ENCODE data around the gene STXBP5. TPM values are rescaled to one million over a fixed set of nuclear protein-coding genes. Genes with fewer than 3 reads are reported as not detected.

The STXBP5 gene
- polyA plus RNA-seq, 2 of the 4 experiments (the other 2 are of a cell fraction), result 10.8 to 17.8 TPM

DNA sequence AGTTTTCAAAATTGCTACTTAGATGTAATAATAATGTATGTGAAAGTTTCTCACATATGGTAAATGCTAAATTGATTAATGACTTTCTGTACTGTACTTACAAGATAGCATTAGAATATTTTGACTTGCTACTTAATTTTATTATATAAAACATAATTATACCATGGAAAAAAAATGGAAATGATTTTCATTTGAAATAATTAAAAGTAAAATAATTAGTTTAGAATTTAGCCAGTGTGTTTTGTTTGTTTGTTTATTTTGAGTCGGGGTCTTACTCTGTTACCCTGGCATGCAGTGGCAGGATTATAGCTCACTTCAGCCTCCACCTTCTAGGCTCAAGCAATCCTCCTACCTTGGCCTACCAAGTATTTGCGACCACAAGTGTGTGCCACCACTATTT is 7.1 kb downstream of the STXBP5 start (continued):
- TF ChIP-seq CHD4 (IDR thresholded peaks at IDR 0.05; ENCODE audit: borderline replicate concordance), result no peak
- TF ChIP-seq GATA3 (IDR thresholded peaks at IDR 0.05; ENCODE audit: borderline replicate concordance), result no peak

- POLR2A ChIA-PET, result no interaction called here
- FAIRE-seq (no peak), DNase-seq (ENCODE audit: low read depth in 1 of 2, low spot score in 1 of 2) (no peak), ATAC-seq (no peak)
- TF ChIP-seq, protein P1, sequence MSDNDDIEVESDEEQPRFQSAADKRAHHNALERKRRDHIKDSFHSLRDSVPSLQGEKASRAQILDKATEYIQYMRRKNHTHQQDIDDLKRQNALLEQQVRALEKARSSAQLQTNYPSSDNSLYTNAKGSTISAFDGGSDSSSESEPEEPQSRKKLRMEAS (IDR thresholded peaks at IDR 0.05), result no peak
- no peak for TF ChIP-seq ESRRA (IDR thresholded peaks at IDR 0.05; ENCODE audit: borderline replicate concordance, low read length)
- peak; percentile 67 for TF ChIP-seq MAFK (IDR thresholded peaks at IDR 0.05; ENCODE audit: partially characterized antibody)
- Histone ChIP-seq H3K4me3 (no peak overlapping the region), H3K4me1 (peaks cover 25% of the 10 kb centered on the region; the same call in 2 of the 3 replicates), H3K4me2 (no peak overlapping the region), H3K27ac (no peak overlapping the region), H3K9me3 (no peaks in the 10 kb centered on the region)
- 91% methylated on average over 4 of the region's 4 CpGs for WGBS (ENCODE audit: missing lambda C conversion rate)
- CTCF ChIA-PET, result interaction anchor here (0.7 to 1.6 kb wide), 5 partner anchors 9 to 310 kb away, joined by 3 to 5 read pairs (median 4); no protein-coding TSS in a partner anchor
Observed at GRCh38 chr6:147211831-147212230, 7.6 kb downstream of the STXBP5 start.

- ATAC-seq (no peak), DNase-seq (ENCODE audit: low read depth in 1 of 2, low spot score in 1 of 2) (no peak), FAIRE-seq (no peak)
- TF ChIP-seq FOSL2 (IDR thresholded peaks at IDR 0.05) (no peak), FOSL2 (CRISPR knock-in tag; IDR thresholded peaks at IDR 0.05) (no peak), RAD21 (conservative IDR thresholded peaks at IDR 0.05 in 1 of 2, IDR thresholded peaks at IDR 0.05 in 1 of 2) (no peak), HOXB5 (CRISPR knock-in tag; IDR thresholded peaks at IDR 0.05) (no peak), JUNB (IDR thresholded peaks at IDR 0.05) (no peak), BCL3 (IDR thresholded peaks at IDR 0.05) (no peak), KDM1A (IDR thresholded peaks at IDR 0.05; ENCODE audit: low read depth) (no peak), KDM5A (IDR thresholded peaks at IDR 0.05) (no peak), CHD4 (IDR thresholded peaks at IDR 0.05; ENCODE audit: borderline replicate concordance) (no peak), ELK1 (IDR thresholded peaks at IDR 0.05; ENCODE audit: low read depth, low read length) (no peak), ZC3H11A (IDR thresholded peaks at IDR 0.05) (no peak), ESRRA (IDR thresholded peaks at IDR 0.05; ENCODE audit: borderline replicate concordance, low read length) (no peak)
- Histone ChIP-seq H3K4me2 (no peak overlapping the region), H3K4me3 (no peak overlapping the region), H3K27ac (no peak overlapping the region), H3K9me3 (no peaks in the 10 kb centered on the region), H3K4me1 (peaks cover 19% of the 10 kb centered on the region; the same call in 2 of the 3 replicates)
- WGBS (ENCODE audit: missing lambda C conversion rate), result 92% methylated on average over 1 of the region's 1 CpG
- ChIA-PET POLR2A (interaction anchor here (0.6 kb wide), 1 partner anchor 15 kb away, joined by 3 read pairs; no protein-coding TSS in a partner anchor), CTCF (interaction anchor here (1.2 to 1.5 kb wide), 3 partner anchors 10 to 311 kb away, joined by 3 to 5 read pairs (median 5); no protein-coding TSS in a partner anchor)
Observed at GRCh38 chr6:147212622-147213021, 8.4 kb downstream of the STXBP5 start.

DNA sequence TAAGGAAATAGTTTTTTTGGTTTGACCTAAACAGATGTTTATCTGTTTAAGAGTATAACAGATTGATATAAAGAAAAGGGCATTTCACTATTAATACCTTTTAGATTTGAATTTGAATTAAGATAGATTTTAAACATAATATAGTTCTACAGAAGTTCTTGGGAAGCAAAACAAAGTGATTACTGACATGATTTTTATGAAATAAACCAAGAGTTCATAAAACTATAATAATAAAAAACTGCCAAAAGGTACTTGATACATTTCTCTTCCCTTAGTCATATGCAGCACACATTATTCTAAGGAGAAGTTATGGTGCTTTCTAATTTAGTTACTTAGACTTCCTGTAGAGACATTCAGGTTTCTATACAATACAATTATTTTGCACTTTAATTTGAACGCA is 9.6 kb downstream of the STXBP5 start:
- Histone ChIP-seq H3K4me3 (no peak overlapping the region), H3K4me2 (no peak overlapping the region), H3K9me3 (no peaks in the 10 kb centered on the region), H3K27ac (no peak overlapping the region), H3K4me1 (peaks cover 14% of the 10 kb centered on the region; the same call in 2 of the 3 replicates)
- POLR2A ChIA-PET, result no interaction called here
- no peak for ATAC-seq
- no peak for FAIRE-seq
- no peak for TF ChIP-seq MYC (IDR thresholded peaks at IDR 0.05; ENCODE audit: borderline replicate concordance, low read length)
- TF ChIP-seq CHD2 (IDR thresholded peaks at IDR 0.05; ENCODE audit: low read length, partially characterized antibody), result no peak
- TF ChIP-seq RFX5 (IDR thresholded peaks at IDR 0.05), result no peak
- TF ChIP-seq, protein P1 (IDR thresholded peaks at IDR 0.05), result no peak
- TF ChIP-seq ESRRA (IDR thresholded peaks at IDR 0.05; ENCODE audit: borderline replicate concordance, low read length), result no peak
- TF ChIP-seq CEBPB (IDR thresholded peaks at IDR 0.05), result no peak
- no peak for TF ChIP-seq RAD21 (conservative IDR thresholded peaks at IDR 0.05 in 1 of 2, IDR thresholded peaks at IDR 0.05 in 1 of 2)
- TF ChIP-seq HDAC2 (IDR thresholded peaks at IDR 0.05), result no peak
- no peak for TF ChIP-seq FOXS1 (CRISPR knock-in tag; IDR thresholded peaks at IDR 0.05)
- WGBS (ENCODE audit: missing lambda C conversion rate), result 42% methylated on average over 1 of the region's 1 CpG
- DNase-seq (ENCODE audit: low read depth in 1 of 2, low spot score in 1 of 2), result no peak
- CTCF ChIA-PET, result no interaction called here

Measured in A549 (cell line).